ENCODE measurements around the gene SLC4A11.

DNA sequence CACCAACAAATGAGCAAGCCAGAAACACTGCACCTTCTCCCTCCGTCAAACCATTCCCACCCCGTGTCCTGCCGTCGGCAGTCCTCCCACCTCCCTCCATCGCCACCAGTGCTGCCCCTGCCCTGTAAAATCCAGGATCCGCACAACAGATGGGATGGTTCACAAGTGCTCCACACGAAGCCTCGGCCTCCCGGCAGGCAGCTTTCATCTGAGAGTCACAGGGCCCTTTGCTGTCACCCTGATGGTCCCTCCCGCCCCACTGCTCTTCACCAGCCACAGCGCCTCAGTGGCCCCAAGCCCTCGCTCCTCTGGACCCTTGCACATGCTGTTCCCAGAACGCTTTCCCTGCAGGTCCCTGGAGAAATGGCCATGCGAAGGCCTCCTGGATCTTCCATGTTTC, 12.1 kb downstream of the SLC4A11 start:
- TF ChIP-seq, protein P1, sequence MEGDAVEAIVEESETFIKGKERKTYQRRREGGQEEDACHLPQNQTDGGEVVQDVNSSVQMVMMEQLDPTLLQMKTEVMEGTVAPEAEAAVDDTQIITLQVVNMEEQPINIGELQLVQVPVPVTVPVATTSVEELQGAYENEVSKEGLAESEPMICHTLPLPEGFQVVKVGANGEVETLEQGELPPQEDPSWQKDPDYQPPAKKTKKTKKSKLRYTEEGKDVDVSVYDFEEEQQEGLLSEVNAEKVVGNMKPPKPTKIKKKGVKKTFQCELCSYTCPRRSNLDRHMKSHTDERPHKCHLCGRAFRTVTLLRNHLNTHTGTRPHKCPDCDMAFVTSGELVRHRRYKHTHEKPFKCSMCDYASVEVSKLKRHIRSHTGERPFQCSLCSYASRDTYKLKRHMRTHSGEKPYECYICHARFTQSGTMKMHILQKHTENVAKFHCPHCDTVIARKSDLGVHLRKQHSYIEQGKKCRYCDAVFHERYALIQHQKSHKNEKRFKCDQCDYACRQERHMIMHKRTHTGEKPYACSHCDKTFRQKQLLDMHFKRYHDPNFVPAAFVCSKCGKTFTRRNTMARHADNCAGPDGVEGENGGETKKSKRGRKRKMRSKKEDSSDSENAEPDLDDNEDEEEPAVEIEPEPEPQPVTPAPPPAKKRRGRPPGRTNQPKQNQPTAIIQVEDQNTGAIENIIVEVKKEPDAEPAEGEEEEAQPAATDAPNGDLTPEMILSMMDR (IDR thresholded peaks at IDR 0.05) = no peak
- TF ChIP-seq POLR2A (IDR thresholded peaks at IDR 0.05) = no peak
